ENCODE results near the gene MTTP.

The MTTP gene

DNA sequence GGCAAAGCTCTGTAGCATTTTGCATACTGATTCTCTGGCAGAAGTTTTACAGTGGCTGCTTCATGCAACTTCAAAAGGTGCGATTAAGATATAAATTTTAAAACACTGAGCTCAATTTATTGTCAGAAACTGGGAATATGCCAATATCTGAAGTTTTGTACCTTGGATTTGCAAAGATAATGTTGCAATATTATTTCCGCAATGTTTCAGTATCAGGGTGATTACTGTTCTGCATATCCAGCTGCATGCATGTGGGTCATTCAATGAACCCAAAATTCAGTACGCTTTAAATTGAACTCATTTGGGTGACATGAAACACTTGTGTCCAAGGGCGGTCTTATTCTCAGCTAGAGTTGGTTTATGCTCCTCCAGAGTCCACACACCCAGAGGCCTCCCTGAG, 37.0 kb upstream of the MTTP start:
- Mint-ChIP-seq H3K27me3 (ENCODE audit: low read depth) (no peaks in the 10 kb centered on the region), H3K9me3 (no peaks in the 10 kb centered on the region), H3K27ac (no peak overlapping the region), H3K4me3 (no peak overlapping the region), H3K36me3 (ENCODE audit: low read depth) (no peaks in the 10 kb centered on the region), H3K4me1 (peaks cover 20% of the 10 kb centered on the region)
- TF ChIP-seq, protein P1, sequence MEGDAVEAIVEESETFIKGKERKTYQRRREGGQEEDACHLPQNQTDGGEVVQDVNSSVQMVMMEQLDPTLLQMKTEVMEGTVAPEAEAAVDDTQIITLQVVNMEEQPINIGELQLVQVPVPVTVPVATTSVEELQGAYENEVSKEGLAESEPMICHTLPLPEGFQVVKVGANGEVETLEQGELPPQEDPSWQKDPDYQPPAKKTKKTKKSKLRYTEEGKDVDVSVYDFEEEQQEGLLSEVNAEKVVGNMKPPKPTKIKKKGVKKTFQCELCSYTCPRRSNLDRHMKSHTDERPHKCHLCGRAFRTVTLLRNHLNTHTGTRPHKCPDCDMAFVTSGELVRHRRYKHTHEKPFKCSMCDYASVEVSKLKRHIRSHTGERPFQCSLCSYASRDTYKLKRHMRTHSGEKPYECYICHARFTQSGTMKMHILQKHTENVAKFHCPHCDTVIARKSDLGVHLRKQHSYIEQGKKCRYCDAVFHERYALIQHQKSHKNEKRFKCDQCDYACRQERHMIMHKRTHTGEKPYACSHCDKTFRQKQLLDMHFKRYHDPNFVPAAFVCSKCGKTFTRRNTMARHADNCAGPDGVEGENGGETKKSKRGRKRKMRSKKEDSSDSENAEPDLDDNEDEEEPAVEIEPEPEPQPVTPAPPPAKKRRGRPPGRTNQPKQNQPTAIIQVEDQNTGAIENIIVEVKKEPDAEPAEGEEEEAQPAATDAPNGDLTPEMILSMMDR (IDR thresholded peaks at IDR 0.05; ENCODE audit: unreplicated experiment in 3 of 3): no peak

- Mint-ChIP-seq H3K27ac (peak overlapping the region in 1 of 3 experiments; percentile 66), H3K4me3 (no peak overlapping the region), H3K36me3 (ENCODE audit: low read depth) (no peaks in the 10 kb centered on the region), H3K9me3 (no peaks in the 10 kb centered on the region), H3K27me3 (ENCODE audit: low read depth) (no peaks in the 10 kb centered on the region), H3K4me1 (peaks cover 12% of the 10 kb centered on the region)
- TF ChIP-seq, protein P1 (IDR thresholded peaks at IDR 0.05; ENCODE audit: unreplicated experiment in 3 of 3): no peak
Observed at GRCh38 chr4:99540277-99540939, 34.2 kb upstream of the MTTP start.

DNA sequence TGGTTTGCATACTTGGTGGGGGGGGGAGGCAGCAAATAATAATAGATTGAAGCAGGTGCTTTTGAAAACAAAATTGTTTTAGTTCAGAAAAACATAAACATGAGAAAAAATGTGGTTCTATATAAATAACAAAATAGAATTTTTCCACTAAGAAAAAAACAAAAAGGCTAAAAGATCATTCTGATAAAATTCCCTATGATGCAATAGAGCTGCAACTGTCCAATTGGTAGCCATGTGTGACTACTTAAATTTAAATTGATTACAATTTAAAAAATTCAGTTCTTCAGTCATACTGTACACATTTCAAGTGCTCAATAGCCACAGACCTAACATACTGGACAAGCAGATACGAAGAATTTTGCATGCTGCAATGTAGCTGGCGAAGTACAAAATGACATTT, 21.8 kb upstream of the MTTP start:
- H3K4me1 Mint-ChIP-seq: peaks cover 5% of the 10 kb centered on the region
- no peak overlapping the region for H3K4me3 Mint-ChIP-seq
- TF ChIP-seq, protein P1 (IDR thresholded peaks at IDR 0.05; ENCODE audit: unreplicated experiment in 3 of 3): no peak
- no peaks in the 10 kb centered on the region for H3K27me3 Mint-ChIP-seq (ENCODE audit: low read depth)
- H3K9me3 Mint-ChIP-seq: no peaks in the 10 kb centered on the region
- H3K27ac Mint-ChIP-seq: no peak overlapping the region
- no peaks in the 10 kb centered on the region for H3K36me3 Mint-ChIP-seq (ENCODE audit: low read depth)

- Mint-ChIP-seq H3K4me3 (peak within 1 kb of the TSS; percentile 93 to 99 (median 93)), H3K27ac (peak within 1 kb of the TSS; percentile 99 to 100 (median 100)), H3K27me3 (ENCODE audit: low read depth) (no peaks in the 10 kb centered on the region), H3K36me3 (ENCODE audit: low read depth) (no peaks in the 10 kb centered on the region), H3K4me1 (peaks cover 32% of the 10 kb centered on the region), H3K9me3 (no peaks in the 10 kb centered on the region)
- TF ChIP-seq, protein P1 (IDR thresholded peaks at IDR 0.05; ENCODE audit: unreplicated experiment in 3 of 3): no peak
Observed at GRCh38 chr4:99563310-99564186, 11.1 kb upstream of the MTTP start, which contains the start of gene TRMT10A. TRMT10A (minus strand) TSS chr4:99564039; CDS start chr4:99559338, 4,701 bp downstream.

DNA sequence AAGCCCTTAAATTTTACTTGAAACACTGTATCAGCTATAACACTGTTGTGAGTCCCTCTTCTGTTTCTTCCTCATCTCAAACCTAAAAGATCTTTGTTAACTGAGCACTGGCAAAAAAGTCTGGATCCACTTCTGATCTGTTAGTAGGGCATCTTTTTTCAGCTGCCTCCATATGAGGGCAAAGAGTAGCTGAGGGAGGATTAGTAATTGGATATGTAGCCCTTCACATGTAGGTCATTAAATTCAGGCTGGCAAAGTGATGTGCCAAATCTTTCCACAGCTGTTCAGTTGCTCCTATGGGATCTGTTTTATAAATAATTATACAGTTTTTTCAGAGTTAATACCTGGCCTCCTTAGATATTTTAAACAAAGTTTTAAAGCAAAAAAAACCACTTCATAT, 9.7 kb upstream of the MTTP start:
- H3K27ac Mint-ChIP-seq: peak overlapping the region; percentile 82 to 100 (median 84)

More for the DNA sequence above, 9.7 kb upstream of the MTTP start:
- H3K9me3 Mint-ChIP-seq: no peaks in the 10 kb centered on the region
- H3K27me3 Mint-ChIP-seq (ENCODE audit: low read depth): no peaks in the 10 kb centered on the region
- H3K36me3 Mint-ChIP-seq (ENCODE audit: low read depth): no peaks in the 10 kb centered on the region
- peak overlapping the region; percentile 72 to 99 (median 93) for H3K4me3 Mint-ChIP-seq
- peaks cover 32% of the 10 kb centered on the region for H3K4me1 Mint-ChIP-seq
- TF ChIP-seq, protein P1 (IDR thresholded peaks at IDR 0.05; ENCODE audit: unreplicated experiment in 3 of 3): no peak

Data from nephron (organoid).